ENCODE measurements around the gene MTMR2. TPM values are rescaled to one million over a fixed set of nuclear protein-coding genes. Genes with fewer than 3 reads are reported as not detected.

MTMR2 gene
- total RNA-seq, 2 donors from 2014 or later: 32.8 to 37.7 TPM

DNA sequence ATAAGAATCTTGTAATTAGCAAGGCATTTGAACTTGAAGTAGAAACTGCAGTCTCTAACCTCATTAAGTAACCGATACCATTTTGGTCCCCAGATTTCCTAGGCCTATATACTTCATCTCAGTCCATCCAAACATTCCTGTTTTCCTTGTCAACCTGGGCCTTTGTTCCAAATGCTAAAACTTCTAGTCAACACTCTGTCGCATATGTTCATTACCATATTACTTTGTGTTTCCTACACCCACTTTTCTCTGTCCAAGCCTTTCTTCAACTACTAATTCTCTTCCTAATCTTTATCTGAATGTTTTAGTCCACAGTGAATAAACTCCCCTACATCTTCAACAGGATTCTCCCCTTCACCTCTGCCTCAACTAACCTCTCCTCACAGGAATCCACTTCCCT is 31.4 kb downstream of the MTMR2 start:
- H3K4me1 ChIP-seq (replicated peaks): no peaks in the 10 kb centered on the region
- TF ChIP-seq POLR2AphosphoS5 (IDR thresholded peaks at IDR 0.05): no peak
- TF ChIP-seq, protein P1, sequence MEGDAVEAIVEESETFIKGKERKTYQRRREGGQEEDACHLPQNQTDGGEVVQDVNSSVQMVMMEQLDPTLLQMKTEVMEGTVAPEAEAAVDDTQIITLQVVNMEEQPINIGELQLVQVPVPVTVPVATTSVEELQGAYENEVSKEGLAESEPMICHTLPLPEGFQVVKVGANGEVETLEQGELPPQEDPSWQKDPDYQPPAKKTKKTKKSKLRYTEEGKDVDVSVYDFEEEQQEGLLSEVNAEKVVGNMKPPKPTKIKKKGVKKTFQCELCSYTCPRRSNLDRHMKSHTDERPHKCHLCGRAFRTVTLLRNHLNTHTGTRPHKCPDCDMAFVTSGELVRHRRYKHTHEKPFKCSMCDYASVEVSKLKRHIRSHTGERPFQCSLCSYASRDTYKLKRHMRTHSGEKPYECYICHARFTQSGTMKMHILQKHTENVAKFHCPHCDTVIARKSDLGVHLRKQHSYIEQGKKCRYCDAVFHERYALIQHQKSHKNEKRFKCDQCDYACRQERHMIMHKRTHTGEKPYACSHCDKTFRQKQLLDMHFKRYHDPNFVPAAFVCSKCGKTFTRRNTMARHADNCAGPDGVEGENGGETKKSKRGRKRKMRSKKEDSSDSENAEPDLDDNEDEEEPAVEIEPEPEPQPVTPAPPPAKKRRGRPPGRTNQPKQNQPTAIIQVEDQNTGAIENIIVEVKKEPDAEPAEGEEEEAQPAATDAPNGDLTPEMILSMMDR (IDR thresholded peaks at IDR 0.05): no peak

DNA sequence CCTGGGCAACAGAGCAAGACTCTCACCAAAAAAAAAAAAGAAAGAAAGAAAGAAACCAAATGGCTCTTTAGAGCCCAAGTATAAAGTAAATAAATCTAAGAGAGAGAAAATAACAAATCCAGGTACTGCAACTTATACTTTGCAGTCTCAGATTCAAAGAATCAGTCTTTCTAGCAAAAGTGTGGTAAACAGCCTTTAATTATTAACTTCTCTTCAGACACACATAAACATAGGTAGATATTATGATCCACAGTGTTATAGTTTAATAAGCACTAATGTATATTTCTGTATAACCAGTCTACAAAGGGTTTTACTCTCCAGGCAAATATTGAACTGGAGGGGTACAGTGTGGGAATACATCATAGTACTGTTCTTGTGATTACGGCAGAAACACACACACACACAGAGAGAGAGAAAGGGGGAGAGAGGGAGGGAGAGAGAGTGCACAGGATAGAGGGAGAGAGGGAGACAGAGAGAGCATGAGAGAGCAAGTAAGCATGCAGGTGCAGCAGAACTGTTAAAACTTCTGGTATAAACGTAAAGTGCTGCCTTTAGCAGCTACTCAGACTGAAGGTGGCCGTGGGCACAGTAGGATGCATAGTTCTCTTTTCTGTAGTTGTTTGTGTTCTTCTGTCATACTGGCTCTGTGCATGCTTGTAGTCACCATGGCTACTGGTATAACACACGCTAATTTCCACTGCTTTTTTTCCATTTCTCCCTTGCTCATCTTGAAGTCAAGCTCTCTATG is 32.3 kb downstream of the MTMR2 start:
- Histone ChIP-seq H3K4me1 (replicated peaks) (no peaks in the 10 kb centered on the region), H3K27me3 (replicated peaks; ENCODE audit: insufficient read depth) (no peaks in the 10 kb centered on the region), H3K9me3 (no peaks in the 10 kb centered on the region), H3K27ac (no peak overlapping the region), H3K4me3 (no peak overlapping the region), H3K36me3 (no peaks in the 10 kb centered on the region)
- no peak for DNase-seq (ENCODE audit: low spot score)
- WGBS: 38% methylated on average over 4 of the region's 4 CpGs
- intact Hi-C loops (cut with DNase I): no loop called here
- TF ChIP-seq POLR2A (IDR thresholded peaks at IDR 0.05) (no peak), POLR2AphosphoS5 (IDR thresholded peaks at IDR 0.05) (no peak)
- TF ChIP-seq, protein P1 (IDR thresholded peaks at IDR 0.05): no peak

More for the DNA sequence above, 31.4 kb downstream of the MTMR2 start:
- H3K27ac ChIP-seq: no peak overlapping the region
- H3K36me3 ChIP-seq: no peaks in the 10 kb centered on the region
- no peak for DNase-seq (ENCODE audit: low spot score)
- 99% methylated on average over 2 of the region's 2 CpGs for WGBS
- H3K27me3 ChIP-seq (replicated peaks; ENCODE audit: insufficient read depth): no peaks in the 10 kb centered on the region
- H3K4me3 ChIP-seq: no peak overlapping the region
- intact Hi-C loops (cut with DNase I): no loop called here
- no peaks in the 10 kb centered on the region for H3K9me3 ChIP-seq

DNA sequence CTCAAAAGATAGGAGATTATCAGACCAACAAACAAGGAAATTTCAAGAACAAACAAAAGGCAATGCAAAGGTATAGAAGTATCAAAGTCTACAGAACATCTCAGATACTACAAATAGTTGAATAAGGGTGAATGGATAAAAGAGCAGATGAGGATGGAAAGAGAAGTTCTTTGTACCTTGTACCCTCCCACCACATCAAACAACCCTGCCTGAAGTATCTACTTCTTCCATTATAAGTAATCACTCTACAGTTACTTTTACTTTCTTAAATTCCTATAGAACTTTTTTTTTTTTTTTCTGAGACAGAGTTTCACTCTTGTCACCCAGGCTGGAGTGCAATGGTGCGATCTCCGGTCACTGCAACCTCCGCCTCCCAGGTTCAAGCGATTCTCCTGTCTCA is 35.1 kb downstream of the MTMR2 start:
- Histone ChIP-seq H3K27ac (no peak overlapping the region), H3K4me3 (no peak overlapping the region), H3K9me3 (no peaks in the 10 kb centered on the region), H3K27me3 (replicated peaks; ENCODE audit: insufficient read depth) (no peaks in the 10 kb centered on the region), H3K36me3 (no peaks in the 10 kb centered on the region), H3K4me1 (replicated peaks) (no peaks in the 10 kb centered on the region)
- DNase-seq (ENCODE audit: low spot score): no peak
- intact Hi-C loops (cut with DNase I): no loop called here
- no peak for TF ChIP-seq POLR2AphosphoS5 (IDR thresholded peaks at IDR 0.05)
- TF ChIP-seq, protein P1 (IDR thresholded peaks at IDR 0.05): no peak
- no peak for TF ChIP-seq POLR2A (IDR thresholded peaks at IDR 0.05)
- 98% methylated on average over 4 of the region's 4 CpGs for WGBS

DNA sequence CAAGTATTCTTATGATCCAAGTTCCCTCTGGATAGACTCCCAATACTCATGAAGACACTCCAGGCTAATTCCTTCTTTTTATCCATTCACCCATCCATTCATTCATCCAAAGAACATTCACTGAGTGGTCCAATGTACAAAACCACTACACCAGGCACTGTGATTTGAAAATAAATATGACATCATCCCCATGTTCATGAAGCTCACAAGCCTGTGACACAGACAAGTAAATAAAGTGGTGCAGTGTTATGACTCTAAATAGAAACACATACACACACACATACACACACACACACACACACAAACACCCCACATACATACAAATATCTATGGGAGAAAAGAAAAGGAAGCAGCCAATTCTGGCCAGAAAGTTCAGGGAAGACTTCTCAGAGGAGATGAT is 35.5 kb downstream of the MTMR2 start:
- Histone ChIP-seq H3K4me1 (replicated peaks) (no peaks in the 10 kb centered on the region), H3K36me3 (no peaks in the 10 kb centered on the region), H3K27me3 (replicated peaks; ENCODE audit: insufficient read depth) (no peaks in the 10 kb centered on the region), H3K4me3 (no peak overlapping the region), H3K9me3 (no peaks in the 10 kb centered on the region), H3K27ac (no peak overlapping the region)
- TF ChIP-seq POLR2AphosphoS5 (IDR thresholded peaks at IDR 0.05) (no peak), POLR2A (IDR thresholded peaks at IDR 0.05) (no peak)
- TF ChIP-seq, protein P1 (IDR thresholded peaks at IDR 0.05): no peak
- intact Hi-C loops (cut with DNase I): no loop called here
- DNase-seq (ENCODE audit: low spot score): no peak

DNA sequence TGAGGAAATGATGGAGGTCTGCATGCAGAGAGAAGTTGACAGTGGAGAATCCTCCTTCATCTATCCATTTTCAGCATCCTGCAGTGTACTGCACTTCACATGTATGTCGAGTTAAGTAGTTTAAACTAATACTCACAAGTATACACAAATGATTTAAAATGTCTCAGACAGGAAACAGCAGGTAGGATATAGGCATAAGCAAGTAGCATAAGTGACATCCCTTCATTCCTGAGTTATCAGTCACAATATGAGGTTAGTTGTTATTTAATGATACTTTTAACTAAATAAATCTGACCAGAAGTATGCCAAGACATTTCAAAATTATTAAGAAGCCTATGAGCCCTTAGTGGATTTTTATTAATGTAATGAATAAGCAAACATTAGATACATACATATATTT is 37.4 kb downstream of the MTMR2 start:
- no peaks in the 10 kb centered on the region for H3K27me3 ChIP-seq (replicated peaks; ENCODE audit: insufficient read depth)
- H3K27ac ChIP-seq: no peak overlapping the region
- TF ChIP-seq POLR2A (IDR thresholded peaks at IDR 0.05) (no peak), POLR2AphosphoS5 (IDR thresholded peaks at IDR 0.05) (no peak)
- TF ChIP-seq, protein P1 (IDR thresholded peaks at IDR 0.05): no peak
- H3K4me3 ChIP-seq: no peak overlapping the region
- intact Hi-C loops (cut with DNase I): no loop called here
- H3K4me1 ChIP-seq (replicated peaks): no peaks in the 10 kb centered on the region
- no peak for DNase-seq (ENCODE audit: low spot score)
- H3K36me3 ChIP-seq: no peaks in the 10 kb centered on the region
- WGBS: 86% methylated on average over 1 of the region's 1 CpG
- no peaks in the 10 kb centered on the region for H3K9me3 ChIP-seq

All from prostate gland (tissue), 2 donors.